OCI-LY3 (cell line): ENCODE data around the gene ARL4D.
"Not testable (repeated sequence)": the region's sequence is repeated elsewhere in the genome, so short reads cannot be mapped to it uniquely, and the experiment has no call there.

Experiments
- H2AFZ ChIP-seq: fragments of 200-600, 300-600 bp; shearing (Covaris generic); 2 replicates; pipeline ENCODE4 v1.6.0; 2014; ENCODE audit warnings: antibody characterized with exemption, low read depth, low read length
- H3K27ac ChIP-seq: fragments of 200-600, 300-600 bp; sonication (generic); 2 replicates; pipeline ENCODE4 v1.5.1; 2014; ENCODE audit warnings: mild to moderate bottlenecking, low read length, moderate library complexity, mixed read lengths
- H3K27me3 ChIP-seq: fragments of 200-600, 300-600 bp; sonication (generic); 2 replicates; pipeline ENCODE4 v1.6.1; 2014; ENCODE audit warnings: low read depth, low read length, mixed read lengths
- H3K36me3 ChIP-seq: fragments of 200-600, 300-600 bp; sonication (generic); replicated peaks from 2 replicates; pipeline ENCODE3; 2014; ENCODE audit warnings: low read depth, low read length, mixed read lengths
- H3K4me1 ChIP-seq: fragments of 300-600, 200-600 bp; sonication (generic); 2 replicates; pipeline ENCODE4 v1.6.1; 2014; ENCODE audit warnings: low read length, mixed read lengths
- H3K4me2 ChIP-seq: fragments of 200-600, 300-600 bp; sonication (generic); 2 replicates; pipeline ENCODE4 v1.6.1; 2014; ENCODE audit warnings: low read length, mixed read lengths
- H3K4me3 ChIP-seq: fragments of 300-600, 200-600 bp; sonication (generic); 2 replicates; pipeline ENCODE4 v1.5.1; 2014; ENCODE audit warnings: antibody characterized with exemption, mild to moderate bottlenecking, low read length, moderate library complexity
- H3K79me2 ChIP-seq: fragments of 300-600, 200-600 bp; shearing (Covaris generic); 2 replicates; pipeline ENCODE4 v1.6.1; 2014; ENCODE audit warnings: mild to moderate bottlenecking, low read length, mixed read lengths
- H3K9ac ChIP-seq: fragments of 300-600, 200-600 bp; shearing (Covaris generic); 2 replicates; pipeline ENCODE4 v1.6.0; 2014; ENCODE audit warnings: mild to moderate bottlenecking, low read length, moderate library complexity
- H3K9me3 ChIP-seq: fragments of 200-600, 300-600 bp; shearing (Covaris generic); 2 replicates; pipeline ENCODE4 v1.6.1; 2014; ENCODE audit warnings: low read length, mixed read lengths; ENCODE audit not compliant: insufficient read depth
- H4K20me1 ChIP-seq: fragments of 200-600, 300-600 bp; sonication (generic); 2 replicates; pipeline ENCODE4 v1.6.1; 2016; ENCODE audit warnings: low read length, mixed read lengths; ENCODE audit not compliant: insufficient read depth
- CTCF ChIP-seq: fragments of 200-600, 300-600 bp; sonication (generic); IDR thresholded peaks from 2 replicates; pipeline ENCODE4 v1.5.1; 2014; ENCODE audit warnings: antibody characterized with exemption, low read length, low read depth
- EZH2phosphoT487 ChIP-seq: fragments of 200-600 bp; shearing (Covaris generic); IDR thresholded peaks from 2 replicates; pipeline ENCODE4 v1.6.1; 2018; ENCODE audit warnings: antibody characterized with exemption, mixed run types, low read depth

ARL4D gene

GRCh38 chr17:43411749-43412148, 13.0 kb downstream of the ARL4D start:
- H3K27ac ChIP-seq: no peak overlapping the region
- H3K4me2 ChIP-seq: no peak overlapping the region
- H3K79me2 ChIP-seq: no peaks in the 10 kb centered on the region
- H3K36me3 ChIP-seq: no peaks in the 10 kb centered on the region
- no peak overlapping the region for H2AFZ ChIP-seq
- H3K9me3 ChIP-seq: no peaks in the 10 kb centered on the region
- no peaks in the 10 kb centered on the region for H4K20me1 ChIP-seq
- no peaks in the 10 kb centered on the region for H3K4me1 ChIP-seq
- TF ChIP-seq CTCF: no peak
- no peak for TF ChIP-seq EZH2phosphoT487
- H3K27me3 ChIP-seq: peaks cover 20% of the 10 kb centered on the region; the same call in 1 of the 2 replicates
- no peak overlapping the region for H3K9ac ChIP-seq
- no peak overlapping the region for H3K4me3 ChIP-seq

- no peaks in the 10 kb centered on the region for H3K4me1 ChIP-seq
- TF ChIP-seq EZH2phosphoT487 (no peak), CTCF (no peak)
- no peaks in the 10 kb centered on the region for H3K79me2 ChIP-seq
- H3K27ac ChIP-seq: no peak overlapping the region
- H3K36me3 ChIP-seq: no peaks in the 10 kb centered on the region
- no peak overlapping the region for H3K9ac ChIP-seq
- H2AFZ ChIP-seq: no peak overlapping the region
- H3K9me3 ChIP-seq: no peaks in the 10 kb centered on the region
- no peak overlapping the region for H3K4me2 ChIP-seq
- H3K27me3 ChIP-seq: peaks cover 20% of the 10 kb centered on the region; the same call in 1 of the 2 replicates
- H3K4me3 ChIP-seq: no peak overlapping the region
- no peaks in the 10 kb centered on the region for H4K20me1 ChIP-seq
Observed at GRCh38 chr17:43412166-43412565, 13.4 kb downstream of the ARL4D start.

- Histone ChIP-seq H3K36me3 (no peaks in the 10 kb centered on the region), H3K9me3 (no peaks in the 10 kb centered on the region), H3K9ac (no peak overlapping the region), H3K4me2 (no peak overlapping the region), H2AFZ (no peak overlapping the region), H4K20me1 (no peaks in the 10 kb centered on the region), H3K4me1 (no peaks in the 10 kb centered on the region), H3K4me3 (no peak overlapping the region), H3K79me2 (no peaks in the 10 kb centered on the region), H3K27ac (no peak overlapping the region), H3K27me3 (peaks cover 11% of the 10 kb centered on the region; the same call in 1 of the 2 replicates)
- no peak for TF ChIP-seq CTCF
- no peak for TF ChIP-seq EZH2phosphoT487
Observed at GRCh38 chr17:43416998-43417890, 18.5 kb downstream of the ARL4D start.

- Histone ChIP-seq H2AFZ (no peak overlapping the region), H4K20me1 (no peaks in the 10 kb centered on the region), H3K4me1 (no peaks in the 10 kb centered on the region), H3K9ac (no peak overlapping the region), H3K4me2 (no peak overlapping the region), H3K36me3 (no peaks in the 10 kb centered on the region), H3K27me3 (peaks cover 13% of the 10 kb centered on the region; the same call in 1 of the 2 replicates), H3K79me2 (no peaks in the 10 kb centered on the region), H3K4me3 (no peak overlapping the region), H3K9me3 (no peaks in the 10 kb centered on the region), H3K27ac (no peak overlapping the region)
- TF ChIP-seq CTCF (no peak), EZH2phosphoT487 (no peak)
Observed at GRCh38 chr17:43418441-43419374, 19.9 kb downstream of the ARL4D start.

GRCh38 chr17:43419375-43419882, 20.6 kb downstream of the ARL4D start:
- H3K4me2 ChIP-seq, H3K79me2 ChIP-seq, H2AFZ ChIP-seq, H3K36me3 ChIP-seq, H3K27ac ChIP-seq, H3K9me3 ChIP-seq, H3K9ac ChIP-seq, H3K4me3 ChIP-seq, H3K4me1 ChIP-seq, H4K20me1 ChIP-seq: not testable (repeated sequence)
- H3K27me3 ChIP-seq: peaks cover 17% of the 10 kb centered on the region; the same call in 1 of the 2 replicates
